HepG2 (cell line): ENCODE measurements around the gene VIT. TPM values are rescaled to one million over a fixed set of nuclear protein-coding genes. Genes with fewer than 3 reads are reported as not detected.

ENCODE experiments used
- ATAC-seq: fragments of 200-7000 bp; cut with Tn5 transposase; 3 replicates; pipeline ENCODE4 v1.9.1; 2020; ENCODE audit warnings: mild to moderate bottlenecking, moderate library complexity
- BruUV-seq: library from RNA; stranded (reverse); fragments of 400-500 nt; replicated peaks from 2 replicates; lab custom pipeline; 2021; lab: Mats Ljungman, UMichigan
- CTCF ChIA-PET: fragments of 300-600 bp; formaldehyde crosslinking; extraction: SDS; loops from one replicate; lab custom pipeline; 2021; ENCODE audit warnings: low total read pairs, inconsistent platforms, low intra/inter-chr PET ratio; lab: Yijun Ruan, JAX
- POLR2A ChIA-PET: fragments of 350-600 bp; sonication (Branson Sonifier 250); formaldehyde crosslinking; loops from one replicate; lab custom pipeline; 2020; ENCODE audit warnings: antibody characterized with exemption, inconsistent platforms; lab: Yijun Ruan, JAX
- DNase-seq: peaks from one replicate; pipeline ENCODE4 v3.0.0-alpha.2; 2015; ENCODE audit warnings: low spot score
- FAIRE-seq: peaks from 3 replicates; lab custom pipeline; 2011; peaks lifted over from hg19 to GRCh38; lab: Jason Lieb, UNC
- H2AFZ ChIP-seq: one replicate; pipeline ENCODE4 v1.6.1; 2011; ENCODE audit warnings: low read length, inconsistent platforms
- H3K27ac ChIP-seq: fragments of 300-600 bp; 3 replicates; pipeline ENCODE4 v1.8.0; 2011; ENCODE audit warnings: mixed run types, mild to moderate bottlenecking, mixed read lengths, low read length, inconsistent platforms; ENCODE audit not compliant: insufficient read depth; ENCODE audit errors: extremely low read length
- H3K27me3 ChIP-seq, 2 experiments: fragments of 200-600 bp in 1 of 2; 2 replicates in 1 of 2; 3 replicates in 1 of 2; pipeline versions ENCODE4 v1.6.0 to v1.8.0; 2011; ENCODE audit warnings: low read length in 2 of 2, mild to moderate bottlenecking in 2 of 2, moderate library complexity in 2 of 2, inconsistent platforms in 1 of 2; ENCODE audit not compliant: insufficient read depth in 2 of 2, control insufficient read depth in 1 of 2
- H3K36me3 ChIP-seq, 2 experiments: fragments of 200-600 bp in 1 of 2; replicated peaks in 1 of 2; 2 replicates in 1 of 2; 3 replicates in 1 of 2; pipeline versions ENCODE4 v1.5.1 to v1.8.0; 2011; ENCODE audit warnings: low read length in 2 of 2, inconsistent platforms in 1 of 2; ENCODE audit not compliant: insufficient read depth in 2 of 2, control insufficient read depth in 1 of 2
- H3K4me1 ChIP-seq: 2 replicates; pipeline ENCODE4 v1.5.1; 2012; ENCODE audit warnings: low read length, inconsistent platforms; ENCODE audit not compliant: insufficient read depth
- H3K4me2 ChIP-seq: 2 replicates; pipeline ENCODE4 v1.6.0; 2011; ENCODE audit warnings: low read depth, low read length, inconsistent platforms
- H3K4me3 ChIP-seq, 3 experiments: fragments of 200-600 bp in 1 of 3; sonication (generic), shearing (Covaris generic) in 1 of 3; replicated peaks in 1 of 3; 2 replicates each; pipeline ENCODE4 v1.5.1; 2011 to 2016; ENCODE audit warnings: low read length in 3 of 3, inconsistent platforms in 2 of 3, low read depth in 2 of 3, mild to moderate bottlenecking in 2 of 3, control low read depth in 1 of 3, mixed read lengths in 1 of 3; ENCODE audit not compliant: insufficient read depth in 1 of 3
- H3K79me2 ChIP-seq: one replicate; pipeline ENCODE4 v1.6.1; 2011; ENCODE audit warnings: low read length, inconsistent platforms; ENCODE audit not compliant: insufficient read depth
- H3K9ac ChIP-seq: 2 replicates; pipeline ENCODE4 v1.6.0; 2011; ENCODE audit warnings: mild to moderate bottlenecking, low read depth, low read length, inconsistent platforms; ENCODE audit not compliant: insufficient read depth
- H3K9me3 ChIP-seq: 2 replicates; pipeline ENCODE4 v1.5.1; 2012; ENCODE audit warnings: mild to moderate bottlenecking, low read length
- H4K20me1 ChIP-seq: 2 replicates; pipeline ENCODE4 v1.6.0; 2011; ENCODE audit warnings: inconsistent platforms, mild to moderate bottlenecking, low read length, moderate library complexity; ENCODE audit not compliant: insufficient read depth
- HMG20B ChIP-seq: conservative IDR thresholded peaks from 2 replicates; pipeline ENCODE4 v1.6.1; 2016; ENCODE audit warnings: missing genetic modification reagents, missing compliant biosample characterization
- PTBP1 ChIP-seq: fragments of 200-400 bp; formaldehyde crosslinking; IDR thresholded peaks from 2 replicates; pipeline ENCODE4 v1.6.1; 2018; ENCODE audit warnings: low read length, low read depth; ENCODE audit not compliant: poor library complexity, severe bottlenecking
- REST ChIP-seq, 2 experiments: IDR thresholded peaks; 2 replicates each; pipeline ENCODE4 v1.6.1; 2011 to 2012; ENCODE audit warnings: low read length in 2 of 2, borderline replicate concordance in 1 of 2, low read depth in 1 of 2, mild to moderate bottlenecking in 1 of 2, moderate library complexity in 1 of 2
- ZNF512B ChIP-seq: sonication (generic); formaldehyde crosslinking; IDR thresholded peaks from 2 replicates; pipeline ENCODE4 v1.5.1; 2020; ENCODE audit warnings: missing genetic modification reagents, mild to moderate bottlenecking, borderline replicate concordance
- ZNF672 ChIP-seq: sonication (generic); formaldehyde crosslinking; IDR thresholded peaks from 2 replicates; pipeline ENCODE4 v1.8.1; 2022; ENCODE audit warnings: missing genetic modification reagents
- WGBS: methylation state at CpG from one replicate; pipeline ENCODE4 v1.1.6; 2017; ENCODE audit warnings: low lambda C conversion rate; 5-methylcytosine and 5-hydroxymethylcytosine counted together
- in situ Hi-C: cut with HindIII; loops from 2 replicates; pipeline ENCODE4 v1.10.0; 2017; ENCODE audit warnings: low pct_unique_long_range_greater_than_20kb; ENCODE audit not compliant: extremely low pct_ligation_motif_present
- intact Hi-C: fragments of 100-400 bp; cut with micrococcal nuclease; formaldehyde crosslinking; loops from one replicate; pipeline ENCODE4 v1.10.0; 2022; ENCODE audit not compliant: unreplicated experiment
- polyA plus RNA-seq, 8 experiments: library from polyadenylated mRNA; depleted of rRNA in 3 of 8; stranded (reverse) in 7 of 8; unstranded in 1 of 8; fragments of >200 nt; fragmentation: Illumina TruSeq in 4 of 8; extraction: Trizol in 4 of 8; gene quantifications; 2 replicates each; pipeline versions ENCODE4 v1.2.1 to v1.2.3, GENCODE V29; 2011 to 2016; ENCODE audit warnings: low read depth in 4 of 8, missing spikeins in 1 of 8, mixed read lengths in 1 of 8; ENCODE audit not compliant: insufficient read depth in 1 of 8
- total RNA-seq, 5 experiments: library from RNA; depleted of rRNA; stranded (reverse); fragments of >200 nt; fragmentation: Illumina TruSeq; extraction: Trizol; gene quantifications; 2 replicates each; pipeline ENCODE4 v1.2.3, GENCODE V29; 2016; ENCODE audit warnings: low read depth in 1 of 5
- TF ChIP-seq, protein P1 (sequence below): IDR thresholded peaks from 2 replicates; pipeline ENCODE4 v1.6.1; 2016; ENCODE audit warnings: missing biosample characterization, missing genetic modification reagents, low read depth

The VIT gene
- total and polyA plus RNA-seq, 2 of the 13 experiments (the other 11 are each of a cell fraction or from before 2014, with no cell fraction given), result not detected

DNA sequence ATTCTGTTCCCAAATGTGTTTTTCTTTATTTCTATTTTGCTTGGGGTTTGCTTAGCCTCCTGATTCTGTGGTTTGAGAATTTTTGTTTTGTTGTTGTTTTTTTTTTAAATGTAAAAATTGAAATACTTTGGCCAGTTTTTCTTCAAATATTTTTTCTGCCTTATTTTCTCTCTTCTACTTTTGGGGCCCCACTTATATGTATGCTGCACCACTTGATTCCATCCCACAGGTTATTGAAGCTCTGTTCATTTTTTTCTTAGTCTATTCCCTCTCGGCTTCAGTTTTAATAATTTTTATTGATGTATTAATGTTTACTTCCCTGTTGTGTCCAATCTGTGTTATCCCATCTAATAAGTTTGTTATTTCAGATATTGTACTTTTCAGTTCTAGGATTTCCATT, 17.7 kb upstream of the VIT start:
- Histone ChIP-seq H2AFZ (no peak overlapping the region), H3K9me3 (peaks cover 9% of the 10 kb centered on the region; the same call in 1 of the 2 replicates), H3K4me1 (no peaks in the 10 kb centered on the region), H3K4me3 (no peak overlapping the region), H3K27ac (no peak overlapping the region), H3K36me3 (no peaks in the 10 kb centered on the region), H3K27me3 (peaks cover 0 to 6% of the 10 kb centered on the region in 2 experiments; a peak in 2 of 5 replicates), H4K20me1 (no peaks in the 10 kb centered on the region), H3K79me2 (no peaks in the 10 kb centered on the region), H3K9ac (no peak overlapping the region), H3K4me2 (no peak overlapping the region)
- TF ChIP-seq ZNF512B (no peak), HMG20B (CRISPR knock-in tag) (no peak), PTBP1 (no peak), ZNF672 (CRISPR knock-in tag) (no peak), REST (IDR thresholded peaks at IDR 0.05; ENCODE audit: borderline replicate concordance in 1 of 2, low read depth in 1 of 2, low read length in 2 of 2) (no peak)
- TF ChIP-seq, protein P1, sequence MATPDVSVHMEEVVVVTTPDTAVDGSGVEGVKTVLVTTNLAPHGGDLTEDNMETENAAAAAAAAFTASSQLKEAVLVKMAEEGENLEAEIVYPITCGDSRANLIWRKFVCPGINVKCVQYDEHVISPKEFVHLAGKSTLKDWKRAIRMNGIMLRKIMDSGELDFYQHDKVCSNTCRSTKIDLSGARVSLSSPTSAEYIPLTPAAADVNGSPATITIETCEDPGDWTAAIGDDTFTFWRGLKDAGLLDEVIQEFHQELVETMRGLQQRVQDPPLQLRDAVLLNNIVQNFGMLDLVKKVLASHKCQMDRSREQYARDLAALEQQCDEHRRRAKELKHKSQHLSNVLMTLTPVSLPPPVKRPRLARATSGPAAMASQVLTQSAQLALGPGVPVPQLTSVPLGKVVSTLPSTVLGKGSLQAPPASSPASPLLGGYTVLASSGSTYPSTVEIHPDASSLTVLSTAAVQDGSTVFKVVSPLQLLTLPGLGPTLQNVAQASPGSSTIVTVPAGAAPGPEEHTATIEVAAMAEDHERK (CRISPR knock-in tag), result no peak
- ChIA-PET CTCF (no interaction called here), POLR2A (no interaction called here)
- DNase-seq (no peak), ATAC-seq (no peak), FAIRE-seq (no peak)
- 5% methylated on average over 1 of the region's 1 CpG for WGBS
- intact Hi-C loops (no loop called here), in situ Hi-C loops (loop anchor here (10.0 kb wide), 1 partner anchor 804 kb away; no protein-coding TSS in a partner anchor)
- no TSS peak for BruUV-seq
